ENCODE data around the gene MYEOV. TPM values are rescaled to one million over a fixed set of nuclear protein-coding genes. Genes with fewer than 3 reads are reported as not detected.

The MYEOV gene
- total RNA-seq, 1 experiment from 2014 or later = 1.4 TPM

GRCh38 chr11:69326622-69327219 lies 32.8 kb downstream of the MYEOV start:
- ChIA-PET CTCF (no interaction called here), POLR2A (no interaction called here)
- no peak for TF ChIP-seq IRF2 (CRISPR knock-in tag; IDR thresholded peaks at IDR 0.05; ENCODE audit: borderline replicate concordance, low read depth)
- TF ChIP-seq KAT7 (CRISPR knock-in tag; IDR thresholded peaks at IDR 0.05; ENCODE audit: borderline replicate concordance) = no peak
- no peak for TF ChIP-seq ZNF232 (CRISPR knock-in tag; IDR thresholded peaks at IDR 0.05)
- no peak for TF ChIP-seq TP53 (CRISPR knock-in tag; IDR thresholded peaks at IDR 0.05)
- no peak for TF ChIP-seq ZNF423 (CRISPR knock-in tag; IDR thresholded peaks at IDR 0.05)
- no peak for TF ChIP-seq CREM (CRISPR knock-in tag; IDR thresholded peaks at IDR 0.05)
- no peak for TF ChIP-seq NR3C1 (CRISPR knock-in tag; conservative IDR thresholded peaks at IDR 0.05; ENCODE audit: low read depth)
- TF ChIP-seq SOX15 (CRISPR knock-in tag; IDR thresholded peaks at IDR 0.05) = no peak
- TF ChIP-seq ZNF219 (CRISPR knock-in tag; IDR thresholded peaks at IDR 0.05; ENCODE audit: borderline replicate concordance) = no peak
- TF ChIP-seq ZNF138 (CRISPR knock-in tag; conservative IDR thresholded peaks at IDR 0.05) = no peak
- TF ChIP-seq NFATC4 (CRISPR knock-in tag; IDR thresholded peaks at IDR 0.05) = no peak
- TF ChIP-seq ZBTB21 (CRISPR knock-in tag; IDR thresholded peaks at IDR 0.05; ENCODE audit: borderline replicate concordance) = no peak
- no peak for TF ChIP-seq FOXK1 (CRISPR knock-in tag; IDR thresholded peaks at IDR 0.05)
- no peak for TF ChIP-seq FOXP4 (CRISPR knock-in tag; IDR thresholded peaks at IDR 0.05)
- no peak for TF ChIP-seq E2F5 (CRISPR knock-in tag; IDR thresholded peaks at IDR 0.05)
- Mint-ChIP-seq H3K4me1 (peaks cover 9% of the 10 kb centered on the region), H3K9me3 (no peaks in the 10 kb centered on the region), H3K27me3 (ENCODE audit: low read depth) (no peaks in the 10 kb centered on the region), H3K36me3 (no peaks in the 10 kb centered on the region), H3K27ac (no peak overlapping the region), H3K4me3 (no peak overlapping the region)
- no peak for DNase-seq (ENCODE audit: low spot score)
- no peak for ATAC-seq

GRCh38 chr11:69327741-69328191 lies 33.8 kb downstream of the MYEOV start:
- Mint-ChIP-seq H3K9me3 (no peaks in the 10 kb centered on the region), H3K4me1 (peaks cover 9% of the 10 kb centered on the region), H3K27ac (no peak overlapping the region), H3K4me3 (no peak overlapping the region), H3K36me3 (no peaks in the 10 kb centered on the region), H3K27me3 (ENCODE audit: low read depth) (no peaks in the 10 kb centered on the region)
- CTCF ChIA-PET = interaction anchor here (1.1 kb wide), 1 partner anchor 342 kb away, joined by 3 read pairs; no protein-coding TSS in a partner anchor
- ATAC-seq (no peak), DNase-seq (ENCODE audit: low spot score) (no peak)
- POLR2A ChIA-PET = no interaction called here
- no peak for TF ChIP-seq E2F4 (CRISPR knock-in tag; IDR thresholded peaks at IDR 0.05; ENCODE audit: borderline replicate concordance, low read depth)
- TF ChIP-seq FOXP1 (CRISPR knock-in tag; IDR thresholded peaks at IDR 0.05; ENCODE audit: borderline replicate concordance) = no peak
- no peak for TF ChIP-seq ERG (CRISPR knock-in tag; IDR thresholded peaks at IDR 0.05)
- TF ChIP-seq SP1 (CRISPR knock-in tag; conservative IDR thresholded peaks at IDR 0.05) = no peak
- no peak for TF ChIP-seq GRHL2 (CRISPR knock-in tag; IDR thresholded peaks at IDR 0.05; ENCODE audit: insufficient replicate concordance, severe bottlenecking)
- TF ChIP-seq AFF4 (CRISPR knock-in tag; IDR thresholded peaks at IDR 0.05; ENCODE audit: borderline replicate concordance) = no peak
- TF ChIP-seq ZNF396 (CRISPR knock-in tag; IDR thresholded peaks at IDR 0.05; ENCODE audit: borderline replicate concordance) = no peak
- no peak for TF ChIP-seq ZBTB43 (CRISPR knock-in tag; IDR thresholded peaks at IDR 0.05)
- TF ChIP-seq ZNF232 (CRISPR knock-in tag; IDR thresholded peaks at IDR 0.05) = no peak
- no peak for TF ChIP-seq RELA (CRISPR knock-in tag; IDR thresholded peaks at IDR 0.05; ENCODE audit: borderline replicate concordance)

All from WTC11 (cell line).